ENCODE results near the gene MYO7B. TPM values are rescaled to one million over a fixed set of nuclear protein-coding genes. Genes with fewer than 3 reads are reported as not detected.

MYO7B gene
- total and polyA plus RNA-seq, 9 of the 15 experiments (the other 6 are each of a cell fraction or from before 2014, with no cell fraction given): 0.08 TPM; not detected in 8

GRCh38 chr2:127678991-127679390 is 143.5 kb downstream of the MYO7B start:
- no peaks in the 10 kb centered on the region for H3K36me3 ChIP-seq (ENCODE audit: control insufficient read depth, insufficient read depth, low read length)
- no peaks in the 10 kb centered on the region for H3K9me3 ChIP-seq (replicated peaks; ENCODE audit: control insufficient read depth, insufficient read depth, low read depth, low read length)
- peaks cover 6% of the 10 kb centered on the region; the same call in 1 of the 2 replicates for H4K20me1 ChIP-seq (replicated peaks; ENCODE audit: control insufficient read depth, insufficient read depth, low read length)
- H3K27me3 ChIP-seq (ENCODE audit: control insufficient read depth in 2 of 2, insufficient read depth in 2 of 2, low read length in 2 of 2): peaks cover 46 to 70% of the 10 kb centered on the region in 2 experiments
- intact Hi-C loops (cut with micrococcal nuclease): no loop called here
- DNase-seq (ENCODE audit: extremely low read depth in 1 of 4, low spot score in 3 of 4): no peak
- in situ Hi-C loops (cut with MboI): no loop called here
- H3K4me3 ChIP-seq: no peak overlapping the region
- no peak overlapping the region for H2AFZ ChIP-seq (ENCODE audit: low read depth, low read length)
- H3K27ac ChIP-seq (ENCODE audit: extremely low read depth, low read depth, low read length): no peak overlapping the region
- no peak overlapping the region for H3K9ac ChIP-seq (ENCODE audit: insufficient read depth in 1 of 2, low read depth in 2 of 2, low read length in 2 of 2)
- FAIRE-seq: no peak
- 0% methylated on average over 5 of the region's 6 CpGs for WGBS (ENCODE audit: insufficient coverage, low coverage, missing lambda C conversion rate)
- peaks cover 0 to 22% of the 10 kb centered on the region in 2 experiments; a peak in 3 of 5 replicates for H3K4me1 ChIP-seq (replicated peaks in 1 of 2; ENCODE audit: control insufficient read depth in 2 of 2, insufficient read depth in 2 of 2, low read length in 2 of 2)
- H3K9me1 ChIP-seq (ENCODE audit: control insufficient read depth, insufficient read depth, low read length): no peaks in the 10 kb centered on the region
- POLR2A ChIA-PET: no interaction called here
- ATAC-seq: no peak
- no peak for TF ChIP-seq GATA2 (CRISPR knock-in tag; IDR thresholded peaks at IDR 0.05)
- no peak for TF ChIP-seq MAZ (CRISPR knock-in tag; conservative IDR thresholded peaks at IDR 0.05 in 1 of 2, IDR thresholded peaks at IDR 0.05 in 1 of 2)
- TF ChIP-seq C11orf30 (IDR thresholded peaks at IDR 0.05; ENCODE audit: low read depth): no peak
- TF ChIP-seq RBM34 (IDR thresholded peaks at IDR 0.05; ENCODE audit: borderline replicate concordance, insufficient read depth, low read length): no peak
- TF ChIP-seq BCL6 (CRISPR knock-in tag; IDR thresholded peaks at IDR 0.05): no peak
- TF ChIP-seq ZNF41 (CRISPR knock-in tag; conservative IDR thresholded peaks at IDR 0.05): no peak
- no peak for TF ChIP-seq HDAC1 (IDR thresholded peaks at IDR 0.05)
- no peak for TF ChIP-seq CREBBP (IDR thresholded peaks at IDR 0.05; ENCODE audit: low read depth, low read length)
- no peak for TF ChIP-seq STAT5B (CRISPR knock-in tag; IDR thresholded peaks at IDR 0.05)
- no peak for TF ChIP-seq ZNF583 (CRISPR knock-in tag; IDR thresholded peaks at IDR 0.05)
- TF ChIP-seq ZNF395 (CRISPR knock-in tag; IDR thresholded peaks at IDR 0.05): no peak
- no peak overlapping the region for H3K4me2 ChIP-seq (ENCODE audit: insufficient read depth, low read length)
- BruUV-seq (replicated peaks): no TSS peak
- H3K79me2 ChIP-seq (ENCODE audit: control insufficient read depth, insufficient read depth, low read length): no peaks in the 10 kb centered on the region
- CTCF ChIA-PET (ENCODE audit: low intra/inter-chr PET ratio): no interaction called here

Measured in K562 (cell line).